ENCODE measurements around the gene KRTAP12-1. TPM values are rescaled to one million over a fixed set of nuclear protein-coding genes. Genes with fewer than 3 reads are reported as not detected.

Gene KRTAP12-1
- total RNA-seq, 2 experiments from 2014 or later, result not detected

GRCh38 chr21:44687671-44688070, 5.7 kb upstream of the KRTAP12-1 start:
- Histone ChIP-seq H3K4me1 (ENCODE audit: insufficient read depth, low read length, poor library complexity, severe bottlenecking) (no peaks in the 10 kb centered on the region), H3K4me3 (ENCODE audit: low read depth, low read length, poor library complexity, severe bottlenecking) (no peak overlapping the region), H3K9me3 (ENCODE audit: low read length) (0 out of 2 replicates have a peak, but pooled peaks cover 3% of the 10 kb centered on the region), H3K79me2 (ENCODE audit: insufficient read depth, low read depth, low read length) (no peaks in the 10 kb centered on the region), H3K36me3 (ENCODE audit: insufficient read depth, low read length) (no peaks in the 10 kb centered on the region), H4K20me1 (ENCODE audit: insufficient read depth, low read length) (no peaks in the 10 kb centered on the region), H3K9me2 (ENCODE audit: insufficient read depth, low read length) (no peaks in the 10 kb centered on the region), H2AFZ (ENCODE audit: low read length) (no peak overlapping the region), H3K27ac (ENCODE audit: low read depth, low read length, poor library complexity, severe bottlenecking) (no peak overlapping the region), H3K4me2 (ENCODE audit: low read length) (no peak overlapping the region)
- ChIA-PET POLR2A (no interaction called here), CTCF (ENCODE audit: unreplicated experiment) (no interaction called here)
- intact Hi-C loops (cut with micrococcal nuclease; ENCODE audit: unreplicated experiment), result no loop called here
- no peak for TF ChIP-seq EZH2phosphoT487 (IDR thresholded peaks at IDR 0.05; ENCODE audit: borderline replicate concordance, low read depth, low read length)
- no peak for TF ChIP-seq CTCF (conservative IDR thresholded peaks at IDR 0.05; ENCODE audit: low read length)
- no peak for DNase-seq (ENCODE audit: low spot score)
- BruUV-seq (replicated peaks), result no TSS peak

GRCh38 chr21:44686843-44687561, 5.0 kb upstream of the KRTAP12-1 start:
- intact Hi-C loops (cut with micrococcal nuclease; ENCODE audit: unreplicated experiment), result no loop called here
- H4K20me1 ChIP-seq (ENCODE audit: insufficient read depth, low read length), result no peaks in the 10 kb centered on the region
- H3K4me2 ChIP-seq (ENCODE audit: low read length), result no peak overlapping the region
- no peaks in the 10 kb centered on the region for H3K4me1 ChIP-seq (ENCODE audit: insufficient read depth, low read length, poor library complexity, severe bottlenecking)
- no peaks in the 10 kb centered on the region for H3K79me2 ChIP-seq (ENCODE audit: insufficient read depth, low read depth, low read length)
- no peak overlapping the region for H3K27ac ChIP-seq (ENCODE audit: low read depth, low read length, poor library complexity, severe bottlenecking)
- BruUV-seq (replicated peaks), result no TSS peak
- no peaks in the 10 kb centered on the region for H3K9me3 ChIP-seq (ENCODE audit: low read length)
- POLR2A ChIA-PET, result no interaction called here
- DNase-seq (ENCODE audit: low spot score), result no peak
- TF ChIP-seq EZH2phosphoT487 (IDR thresholded peaks at IDR 0.05; ENCODE audit: borderline replicate concordance, low read depth, low read length) (no peak), CTCF (conservative IDR thresholded peaks at IDR 0.05; ENCODE audit: low read length) (no peak)
- H3K4me3 ChIP-seq (ENCODE audit: low read depth, low read length, poor library complexity, severe bottlenecking), result no peak overlapping the region
- no peak overlapping the region for H2AFZ ChIP-seq (ENCODE audit: low read length)
- no peaks in the 10 kb centered on the region for H3K9me2 ChIP-seq (ENCODE audit: insufficient read depth, low read length)
- CTCF ChIA-PET (ENCODE audit: unreplicated experiment), result no interaction called here
- H3K36me3 ChIP-seq (ENCODE audit: insufficient read depth, low read length), result no peaks in the 10 kb centered on the region

GRCh38 chr21:44686000-44686781, 4.2 kb upstream of the KRTAP12-1 start:
- POLR2A ChIA-PET, result no interaction called here

More at GRCh38 chr21:44686000-44686781, 4.2 kb upstream of the KRTAP12-1 start:
- no peaks in the 10 kb centered on the region for H3K9me2 ChIP-seq (ENCODE audit: insufficient read depth, low read length)
- H2AFZ ChIP-seq (ENCODE audit: low read length), result no peak overlapping the region
- H3K4me2 ChIP-seq (ENCODE audit: low read length), result no peak overlapping the region
- H3K4me1 ChIP-seq (ENCODE audit: insufficient read depth, low read length, poor library complexity, severe bottlenecking), result no peaks in the 10 kb centered on the region
- CTCF ChIA-PET (ENCODE audit: unreplicated experiment), result no interaction called here
- BruUV-seq (replicated peaks), result no TSS peak
- H3K27ac ChIP-seq (ENCODE audit: low read depth, low read length, poor library complexity, severe bottlenecking), result no peak overlapping the region
- no peaks in the 10 kb centered on the region for H3K79me2 ChIP-seq (ENCODE audit: insufficient read depth, low read depth, low read length)
- intact Hi-C loops (cut with micrococcal nuclease; ENCODE audit: unreplicated experiment), result no loop called here
- no peak for DNase-seq (ENCODE audit: low spot score)
- H3K4me3 ChIP-seq (ENCODE audit: low read depth, low read length, poor library complexity, severe bottlenecking), result no peak overlapping the region
- no peaks in the 10 kb centered on the region for H3K9me3 ChIP-seq (ENCODE audit: low read length)
- no peak for TF ChIP-seq EZH2phosphoT487 (IDR thresholded peaks at IDR 0.05; ENCODE audit: borderline replicate concordance, low read depth, low read length)
- no peak for TF ChIP-seq CTCF (conservative IDR thresholded peaks at IDR 0.05; ENCODE audit: low read length)
- H4K20me1 ChIP-seq (ENCODE audit: insufficient read depth, low read length), result no peaks in the 10 kb centered on the region
- no peaks in the 10 kb centered on the region for H3K36me3 ChIP-seq (ENCODE audit: insufficient read depth, low read length)

Measured in OCI-LY7 (cell line).